Measurements from ENCODE around the gene GPC1. TPM values are rescaled to one million over a fixed set of nuclear protein-coding genes. Genes with fewer than 3 reads are reported as not detected.

Gene GPC1
- total RNA-seq, 1 donor from 2014 or later: 14.2 TPM

GRCh38 chr2:240412211-240412861 lies 23.1 kb upstream of the GPC1 start:
- H3K9me3 ChIP-seq (ENCODE audit: low read depth): no peaks in the 10 kb centered on the region
- H3K36me3 ChIP-seq: no peaks in the 10 kb centered on the region
- Mint-ChIP-seq H3K27me3 (ENCODE audit: insufficient read depth, low read depth) (peaks cover 6% of the 10 kb centered on the region), H3K4me3 (no peak overlapping the region), H3K4me1 (peaks cover 2% of the 10 kb centered on the region), H3K36me3 (no peaks in the 10 kb centered on the region), H3K9me3 (peaks cover 3% of the 10 kb centered on the region), H3K27ac (no peak overlapping the region)
- H3K27me3 ChIP-seq: no peaks in the 10 kb centered on the region
- H3K27ac ChIP-seq: no peak overlapping the region
- H3K79me2 ChIP-seq (ENCODE audit: low read depth): no peaks in the 10 kb centered on the region
- no peaks in the 10 kb centered on the region for H3K4me1 ChIP-seq
- TF ChIP-seq EZH2phosphoT487 (IDR thresholded peaks at IDR 0.05) (no peak), EZH2 (IDR thresholded peaks at IDR 0.05) (no peak)
- TF ChIP-seq, protein P1, sequence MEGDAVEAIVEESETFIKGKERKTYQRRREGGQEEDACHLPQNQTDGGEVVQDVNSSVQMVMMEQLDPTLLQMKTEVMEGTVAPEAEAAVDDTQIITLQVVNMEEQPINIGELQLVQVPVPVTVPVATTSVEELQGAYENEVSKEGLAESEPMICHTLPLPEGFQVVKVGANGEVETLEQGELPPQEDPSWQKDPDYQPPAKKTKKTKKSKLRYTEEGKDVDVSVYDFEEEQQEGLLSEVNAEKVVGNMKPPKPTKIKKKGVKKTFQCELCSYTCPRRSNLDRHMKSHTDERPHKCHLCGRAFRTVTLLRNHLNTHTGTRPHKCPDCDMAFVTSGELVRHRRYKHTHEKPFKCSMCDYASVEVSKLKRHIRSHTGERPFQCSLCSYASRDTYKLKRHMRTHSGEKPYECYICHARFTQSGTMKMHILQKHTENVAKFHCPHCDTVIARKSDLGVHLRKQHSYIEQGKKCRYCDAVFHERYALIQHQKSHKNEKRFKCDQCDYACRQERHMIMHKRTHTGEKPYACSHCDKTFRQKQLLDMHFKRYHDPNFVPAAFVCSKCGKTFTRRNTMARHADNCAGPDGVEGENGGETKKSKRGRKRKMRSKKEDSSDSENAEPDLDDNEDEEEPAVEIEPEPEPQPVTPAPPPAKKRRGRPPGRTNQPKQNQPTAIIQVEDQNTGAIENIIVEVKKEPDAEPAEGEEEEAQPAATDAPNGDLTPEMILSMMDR (IDR thresholded peaks at IDR 0.05): no peak
- no peaks in the 10 kb centered on the region for H3F3A ChIP-seq (ENCODE audit: low read depth)
- H2AFZ ChIP-seq (replicated peaks): peak overlapping the region; percentile 27
- no peaks in the 10 kb centered on the region for H4K20me1 ChIP-seq (ENCODE audit: low read depth)
- H3K4me2 ChIP-seq: no peak overlapping the region
- no peak overlapping the region for H3K9ac ChIP-seq
- no peak overlapping the region for H3K4me3 ChIP-seq
- peak; percentile 33 for DNase-seq (ENCODE audit: low spot score)

DNA sequence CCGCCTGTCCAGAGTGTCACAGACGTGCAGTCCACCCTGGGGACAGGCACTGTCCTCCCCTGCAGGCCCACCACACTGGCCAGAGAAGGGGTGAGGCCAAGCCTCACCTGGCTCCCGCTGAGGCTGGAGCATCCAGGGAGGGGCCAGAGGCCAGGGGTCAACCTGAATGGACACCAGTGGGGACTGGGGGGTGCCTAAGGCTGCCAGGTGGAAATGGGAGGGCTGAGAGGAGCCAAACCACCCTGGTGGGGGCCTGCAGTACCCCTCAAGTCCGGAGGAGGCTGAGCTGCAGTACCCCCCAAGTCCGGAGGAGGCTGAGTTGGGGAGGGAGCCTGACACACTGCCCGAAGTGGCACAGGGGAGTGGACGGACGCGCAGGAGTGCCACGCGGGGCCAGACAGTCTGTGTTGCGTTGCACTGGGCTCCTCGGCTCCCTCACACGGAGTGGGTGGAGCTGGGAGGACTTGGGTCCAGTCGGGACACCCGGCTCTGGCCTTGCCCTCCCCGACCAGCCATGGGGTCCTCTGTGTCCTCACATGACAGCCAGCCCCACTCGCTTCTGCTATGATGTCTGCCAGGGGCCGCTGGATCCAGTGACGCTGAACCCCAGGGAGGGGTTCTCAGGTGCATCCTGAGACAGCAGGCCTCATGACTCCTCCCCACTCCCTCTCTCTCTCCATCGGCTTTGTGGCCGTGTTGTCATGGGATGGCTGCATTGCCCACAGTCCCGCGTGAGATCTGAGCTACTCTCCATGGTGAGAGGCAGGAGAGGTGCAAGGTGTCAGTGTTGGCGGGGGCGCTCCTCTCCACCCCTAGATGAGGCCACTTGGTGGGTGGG lies 22.3 kb upstream of the GPC1 start:
- Histone ChIP-seq H3K36me3 (no peaks in the 10 kb centered on the region), H3K9me3 (ENCODE audit: low read depth) (no peaks in the 10 kb centered on the region), H3K27ac (no peak overlapping the region), H4K20me1 (ENCODE audit: low read depth) (no peaks in the 10 kb centered on the region), H3K79me2 (ENCODE audit: low read depth) (no peaks in the 10 kb centered on the region), H2AFZ (replicated peaks) (no peak overlapping the region), H3K27me3 (no peaks in the 10 kb centered on the region), H3F3A (ENCODE audit: low read depth) (no peaks in the 10 kb centered on the region), H3K4me1 (no peaks in the 10 kb centered on the region), H3K4me2 (no peak overlapping the region), H3K4me3 (no peak overlapping the region), H3K9ac (no peak overlapping the region)
- H3K27ac Mint-ChIP-seq: no peak overlapping the region
- H3K27me3 Mint-ChIP-seq (ENCODE audit: insufficient read depth, low read depth): peaks cover 8% of the 10 kb centered on the region
- no peak overlapping the region for H3K4me3 Mint-ChIP-seq
- DNase-seq (ENCODE audit: low spot score): no peak
- H3K36me3 Mint-ChIP-seq: no peaks in the 10 kb centered on the region
- H3K9me3 Mint-ChIP-seq: peaks cover 3% of the 10 kb centered on the region
- H3K4me1 Mint-ChIP-seq: peaks cover 2% of the 10 kb centered on the region
- TF ChIP-seq EZH2 (IDR thresholded peaks at IDR 0.05) (no peak), EZH2phosphoT487 (IDR thresholded peaks at IDR 0.05) (no peak)
- TF ChIP-seq, protein P1 (IDR thresholded peaks at IDR 0.05): no peak

GRCh38 chr2:240413813-240414429 lies 21.5 kb upstream of the GPC1 start:
- Histone ChIP-seq H3F3A (ENCODE audit: low read depth) (no peaks in the 10 kb centered on the region), H3K9ac (no peak overlapping the region), H4K20me1 (ENCODE audit: low read depth) (no peaks in the 10 kb centered on the region), H3K36me3 (no peaks in the 10 kb centered on the region), H3K79me2 (ENCODE audit: low read depth) (no peaks in the 10 kb centered on the region), H3K4me2 (no peak overlapping the region), H3K4me1 (no peaks in the 10 kb centered on the region), H3K27ac (no peak overlapping the region), H3K9me3 (ENCODE audit: low read depth) (no peaks in the 10 kb centered on the region), H3K27me3 (no peaks in the 10 kb centered on the region), H3K4me3 (no peak overlapping the region), H2AFZ (replicated peaks) (no peak overlapping the region)
- no peak for DNase-seq (ENCODE audit: low spot score)
- no peak overlapping the region for H3K27ac Mint-ChIP-seq
- H3K27me3 Mint-ChIP-seq (ENCODE audit: insufficient read depth, low read depth): peaks cover 8% of the 10 kb centered on the region
- H3K36me3 Mint-ChIP-seq: no peaks in the 10 kb centered on the region
- no peak overlapping the region for H3K4me3 Mint-ChIP-seq
- H3K9me3 Mint-ChIP-seq: peaks cover 7% of the 10 kb centered on the region
- H3K4me1 Mint-ChIP-seq: peaks cover 2% of the 10 kb centered on the region
- TF ChIP-seq EZH2phosphoT487 (IDR thresholded peaks at IDR 0.05) (no peak), EZH2 (IDR thresholded peaks at IDR 0.05) (no peak)
- TF ChIP-seq, protein P1 (IDR thresholded peaks at IDR 0.05): no peak

All from neural progenitor cell (in vitro differentiated cells).